ENCODE results near the gene FBXL20. TPM values are rescaled to one million over a fixed set of nuclear protein-coding genes. Genes with fewer than 3 reads are reported as not detected.

Gene FBXL20
- total RNA-seq, 1 experiment from 2014 or later: 17.2 TPM

GRCh38 chr17:39218906-39219305 is 182.5 kb downstream of the FBXL20 start:
- Histone ChIP-seq H3K36me3 (ENCODE audit: control insufficient read depth in 1 of 2, insufficient read depth in 2 of 2, low read length in 2 of 2) (no peaks in the 10 kb centered on the region), H3K79me2 (ENCODE audit: insufficient read depth, low read length) (no peaks in the 10 kb centered on the region), H3K4me2 (ENCODE audit: low read length) (no peak overlapping the region), H2AFZ (ENCODE audit: low read depth, low read length, poor library complexity, severe bottlenecking) (no peak overlapping the region), H3K27ac (ENCODE audit: low read depth, low read length) (no peak overlapping the region), H3K9me3 (ENCODE audit: control insufficient read depth in 1 of 2, insufficient read depth in 1 of 2, low read depth in 1 of 2, low read length in 2 of 2) (no peaks in the 10 kb centered on the region), H3K9ac (ENCODE audit: low read length) (no peak overlapping the region), H3K4me1 (ENCODE audit: control insufficient read depth in 1 of 2, insufficient read depth in 2 of 2, low read length in 2 of 2) (peaks cover 11 to 12% of the 10 kb centered on the region in 2 experiments), H3K4me3 (replicated peaks in 1 of 2; ENCODE audit: low read depth in 1 of 2, low read length in 2 of 2) (no peak overlapping the region), H3K9me2 (ENCODE audit: insufficient read depth) (no peaks in the 10 kb centered on the region), H4K20me1 (ENCODE audit: insufficient read depth) (no peaks in the 10 kb centered on the region), H3K27me3 (ENCODE audit: insufficient read depth, low read length) (no peaks in the 10 kb centered on the region)
- ChIA-PET RAD21 (ENCODE audit: low non-redundant PET in 1 of 2, low total read pairs in 2 of 2, uncharacterized antibody in 2 of 2, unreplicated experiment in 2 of 2) (no interaction called here), CTCF (interaction anchor here (1.2 to 2.0 kb wide), 3 partner anchors 13 to 17 kb away, joined by 3 to 7 read pairs (median 5); no protein-coding TSS in a partner anchor), POLR2A (interaction anchor here (0.5 kb wide), 1 partner anchor 21 kb away, joined by 3 read pairs; the partner anchor contains the start of gene CACNB1)
- intact Hi-C loops (cut with micrococcal nuclease): no loop called here
- ATAC-seq: no peak
- no TSS peak for BruUV-seq (replicated peaks)
- TF ChIP-seq YY1 (IDR thresholded peaks at IDR 0.05; ENCODE audit: extremely low read depth, insufficient replicate concordance, low read depth, low read length) (no peak), ZBTB33 (IDR thresholded peaks at IDR 0.05; ENCODE audit: extremely low read depth, insufficient replicate concordance, low read length) (no peak), JUND (IDR thresholded peaks at IDR 0.05) (no peak), SP1 (IDR thresholded peaks at IDR 0.05; ENCODE audit: low read depth) (no peak), SRF (IDR thresholded peaks at IDR 0.05; ENCODE audit: low read depth) (no peak), MAX (IDR thresholded peaks at IDR 0.05) (no peak), ELF1 (IDR thresholded peaks at IDR 0.05; ENCODE audit: borderline replicate concordance, low read depth) (no peak), ZNF274 (IDR thresholded peaks at IDR 0.05; ENCODE audit: low read depth, low read length) (no peak), REST (IDR thresholded peaks at IDR 0.05; ENCODE audit: low read depth) (no peak), EZH2phosphoT487 (IDR thresholded peaks at IDR 0.05; ENCODE audit: borderline replicate concordance) (no peak), CEBPB (IDR thresholded peaks at IDR 0.05; ENCODE audit: low read depth) (no peak)
- DNase-seq (ENCODE audit: low read depth, low spot score): no peak

All from HCT116 (cell line).